GM23248 (cell line): ENCODE measurements around the gene SULT1A4. TPM values are rescaled to one million over a fixed set of nuclear protein-coding genes. Genes with fewer than 3 reads are reported as not detected.
"Not testable (repeated sequence)": the region's sequence is repeated elsewhere in the genome, so short reads cannot be mapped to it uniquely, and the experiment has no call there.

Experiments used
- DNase-seq: peaks from one replicate; pipeline ENCODE4 v3.0.0-alpha.2; 2015
- H2AFZ ChIP-seq: fragments of 200-600 bp; sonication (generic); 2 replicates; pipeline ENCODE4 v1.6.1; 2016; ENCODE audit warnings: antibody characterized with exemption
- H3F3A ChIP-seq: fragments of 200-600 bp; sonication (generic); 2 replicates; pipeline ENCODE4 v1.6.1; 2016; ENCODE audit warnings: mild to moderate bottlenecking, antibody characterized with exemption, mixed run types; ENCODE audit not compliant: insufficient read depth
- H3K27ac ChIP-seq: fragments of 200-600 bp; sonication (generic); 2 replicates; pipeline ENCODE4 v1.5.1; 2016; ENCODE audit warnings: mild to moderate bottlenecking
- H3K27me3 ChIP-seq: fragments of 200-600 bp; sonication (generic); replicated peaks from 2 replicates; pipeline ENCODE4 v1.6.1; 2016; ENCODE audit warnings: mild to moderate bottlenecking; ENCODE audit not compliant: insufficient read depth
- H3K36me3 ChIP-seq: fragments of 200-600 bp; sonication (generic); 2 replicates; pipeline ENCODE4 v1.6.1; 2016; ENCODE audit warnings: low read depth, mild to moderate bottlenecking
- H3K4me1 ChIP-seq: fragments of 200-600 bp; sonication (generic); 2 replicates; pipeline ENCODE4 v1.6.1; 2016; ENCODE audit warnings: mild to moderate bottlenecking; ENCODE audit not compliant: insufficient read depth
- H3K4me2 ChIP-seq: fragments of 200-600 bp; sonication (generic); one replicate; pipeline ENCODE4 v1.6.1; 2016; ENCODE audit warnings: mild to moderate bottlenecking; ENCODE audit not compliant: unreplicated experiment
- H3K4me3 ChIP-seq: fragments of 200-600 bp; sonication (generic); 2 replicates; pipeline ENCODE4 v1.5.1; 2016; ENCODE audit warnings: mild to moderate bottlenecking
- H3K79me2 ChIP-seq: fragments of 200-600 bp; sonication (generic); 2 replicates; pipeline ENCODE4 v1.6.1; 2016; ENCODE audit warnings: mild to moderate bottlenecking; ENCODE audit not compliant: insufficient read depth
- H3K9ac ChIP-seq: fragments of 200-600 bp; sonication (generic); 2 replicates; pipeline ENCODE4 v1.6.1; 2016; ENCODE audit warnings: mild to moderate bottlenecking
- H3K9me2 ChIP-seq: fragments of 200-600 bp; sonication (generic); 2 replicates; pipeline ENCODE4 v1.6.1; 2016; ENCODE audit warnings: mixed run types, mild to moderate bottlenecking, moderate library complexity; ENCODE audit not compliant: insufficient read depth
- H3K9me3 ChIP-seq: fragments of 200-600 bp; sonication (generic); one replicate; pipeline ENCODE4 v1.6.1; 2017; ENCODE audit warnings: low read depth
- H4K20me1 ChIP-seq: fragments of 200-600 bp; sonication (generic); 2 replicates; pipeline ENCODE4 v1.6.0; 2016; ENCODE audit not compliant: insufficient read depth
- WGBS, 2 experiments: methylation state at CpG; one replicate each; pipeline ENCODE4 v1.1.6; 2015 to 2017; ENCODE audit warnings: low lambda C conversion rate in 2 of 2, low coverage in 1 of 2; ENCODE audit errors: missing lambda C conversion rate in 2 of 2; 5-methylcytosine and 5-hydroxymethylcytosine counted together
- in situ Hi-C: fragments of 300-500 bp; cut with MboI; formaldehyde crosslinking; loops from 2 replicates; pipeline ENCODE4 v1.15.0; 2020
- polyA plus RNA-seq: library from polyadenylated mRNA; unstranded; fragments of >200 nt; fragmentation: Nextera tagmentation; extraction: Ambion mirVana; gene quantifications from 2 replicates; pipeline ENCODE4 v1.2.1, GENCODE V29; 2016
- total RNA-seq: library from RNA; depleted of rRNA; stranded (reverse); fragments of >200 nt; shearing (Covaris generic); gene quantifications from 2 replicates; pipeline ENCODE4 v1.2.3, GENCODE V29; 2014

Gene SULT1A4
- total and polyA plus RNA-seq, 2 experiments from 2014 or later = 0.73 to 4.6 TPM

GRCh38 chr16:29460647-29461030 is 926 bp downstream of the SULT1A4 start:
- H3K36me3 ChIP-seq, DNase-seq, H3F3A ChIP-seq, H3K4me2 ChIP-seq, H2AFZ ChIP-seq, H3K9me3 ChIP-seq, H3K27ac ChIP-seq, H3K4me3 ChIP-seq, H3K79me2 ChIP-seq, H3K9me2 ChIP-seq, H3K9ac ChIP-seq, H3K4me1 ChIP-seq, H3K27me3 ChIP-seq, H4K20me1 ChIP-seq, in situ Hi-C loops: not testable (repeated sequence)
- WGBS, 2 experiments = no CpG with 5 or more reads among the region's 9 CpGs

- H3K27me3 ChIP-seq, H3K79me2 ChIP-seq, in situ Hi-C loops, H3K9me3 ChIP-seq, H4K20me1 ChIP-seq, H3K4me2 ChIP-seq, H3K27ac ChIP-seq, DNase-seq, H3F3A ChIP-seq, H2AFZ ChIP-seq, H3K4me3 ChIP-seq, H3K36me3 ChIP-seq, H3K4me1 ChIP-seq, H3K9ac ChIP-seq, H3K9me2 ChIP-seq: not testable (repeated sequence)
- WGBS, 2 experiments = no CpG with 5 or more reads among the region's 57 CpGs
Observed at GRCh38 chr16:29465985-29466824, 6.5 kb downstream of the SULT1A4 start.

GRCh38 chr16:29466904-29467303 is 7.2 kb downstream of the SULT1A4 start:
- H3K9ac ChIP-seq, H2AFZ ChIP-seq, H3K4me3 ChIP-seq, DNase-seq, H3K9me3 ChIP-seq, H3K79me2 ChIP-seq, H3K36me3 ChIP-seq, in situ Hi-C loops, H3K4me2 ChIP-seq, H3K27ac ChIP-seq, H4K20me1 ChIP-seq, H3F3A ChIP-seq, H3K27me3 ChIP-seq, H3K4me1 ChIP-seq, H3K9me2 ChIP-seq: not testable (repeated sequence)
- no CpG with 5 or more reads among the region's 33 CpGs for WGBS, 2 experiments

GRCh38 chr16:29467654-29468366 is 8.1 kb downstream of the SULT1A4 start:
- H3K9me2 ChIP-seq, H3K4me1 ChIP-seq, H3K36me3 ChIP-seq, DNase-seq, H3K27ac ChIP-seq, H3K9ac ChIP-seq, H3K79me2 ChIP-seq, H3K4me2 ChIP-seq, H3F3A ChIP-seq, H3K27me3 ChIP-seq, in situ Hi-C loops, H2AFZ ChIP-seq, H3K9me3 ChIP-seq, H4K20me1 ChIP-seq, H3K4me3 ChIP-seq: not testable (repeated sequence)
- WGBS, 2 experiments = no CpG with 5 or more reads among the region's 10 CpGs

- H3K4me3 ChIP-seq = 0 out of 2 replicates have a peak overlapping the region, but pooled peaks have one; percentile 28
- H3F3A ChIP-seq, in situ Hi-C loops, H3K9ac ChIP-seq, H3K36me3 ChIP-seq, H3K79me2 ChIP-seq, H3K4me1 ChIP-seq, H4K20me1 ChIP-seq, H3K9me2 ChIP-seq, H3K27me3 ChIP-seq, H3K9me3 ChIP-seq, DNase-seq: not testable (repeated sequence)
- peak overlapping the region; percentile 35 for H3K4me2 ChIP-seq
- WGBS, 2 experiments = 6 to 11% methylated on average over 5 to 6 of the region's 6 CpGs
- peak overlapping the region; percentile 45; the same call in 1 of the 2 replicates for H3K27ac ChIP-seq
- H2AFZ ChIP-seq = peak overlapping the region; percentile 71; the same call in 1 of the 2 replicates
Observed at GRCh38 chr16:29469660-29470059, 9.9 kb downstream of the SULT1A4 start.

- in situ Hi-C loops = not testable (repeated sequence)
Observed at GRCh38 chr16:29472065-29472464, 12.4 kb downstream of the SULT1A4 start.

GRCh38 chr16:29482276-29482675 is 22.6 kb downstream of the SULT1A4 start:
- H3K4me1 ChIP-seq, H3K9me2 ChIP-seq, H3K9ac ChIP-seq, H4K20me1 ChIP-seq, H3K4me3 ChIP-seq, H3K36me3 ChIP-seq, H3K27me3 ChIP-seq, H2AFZ ChIP-seq, DNase-seq, H3K27ac ChIP-seq, H3F3A ChIP-seq, in situ Hi-C loops, H3K9me3 ChIP-seq, H3K4me2 ChIP-seq, H3K79me2 ChIP-seq: not testable (repeated sequence)
- 81 to 87% methylated on average over 7 to 9 of the region's 12 CpGs for WGBS, 2 experiments

More at GRCh38 chr16:29472065-29472464, 12.4 kb downstream of the SULT1A4 start:
- H4K20me1 ChIP-seq, H3K9me2 ChIP-seq, H3K36me3 ChIP-seq, H3K9me3 ChIP-seq, H3K27ac ChIP-seq, H3K4me2 ChIP-seq, H3K27me3 ChIP-seq, H3K4me3 ChIP-seq, H3F3A ChIP-seq, H3K4me1 ChIP-seq, DNase-seq, H3K9ac ChIP-seq, H3K79me2 ChIP-seq, H2AFZ ChIP-seq: not testable (repeated sequence)
- WGBS, 2 experiments = no CpG with 5 or more reads among the region's 4 CpGs
